ENCODE measurements around the gene TUBGCP5.

The TUBGCP5 gene

DNA sequence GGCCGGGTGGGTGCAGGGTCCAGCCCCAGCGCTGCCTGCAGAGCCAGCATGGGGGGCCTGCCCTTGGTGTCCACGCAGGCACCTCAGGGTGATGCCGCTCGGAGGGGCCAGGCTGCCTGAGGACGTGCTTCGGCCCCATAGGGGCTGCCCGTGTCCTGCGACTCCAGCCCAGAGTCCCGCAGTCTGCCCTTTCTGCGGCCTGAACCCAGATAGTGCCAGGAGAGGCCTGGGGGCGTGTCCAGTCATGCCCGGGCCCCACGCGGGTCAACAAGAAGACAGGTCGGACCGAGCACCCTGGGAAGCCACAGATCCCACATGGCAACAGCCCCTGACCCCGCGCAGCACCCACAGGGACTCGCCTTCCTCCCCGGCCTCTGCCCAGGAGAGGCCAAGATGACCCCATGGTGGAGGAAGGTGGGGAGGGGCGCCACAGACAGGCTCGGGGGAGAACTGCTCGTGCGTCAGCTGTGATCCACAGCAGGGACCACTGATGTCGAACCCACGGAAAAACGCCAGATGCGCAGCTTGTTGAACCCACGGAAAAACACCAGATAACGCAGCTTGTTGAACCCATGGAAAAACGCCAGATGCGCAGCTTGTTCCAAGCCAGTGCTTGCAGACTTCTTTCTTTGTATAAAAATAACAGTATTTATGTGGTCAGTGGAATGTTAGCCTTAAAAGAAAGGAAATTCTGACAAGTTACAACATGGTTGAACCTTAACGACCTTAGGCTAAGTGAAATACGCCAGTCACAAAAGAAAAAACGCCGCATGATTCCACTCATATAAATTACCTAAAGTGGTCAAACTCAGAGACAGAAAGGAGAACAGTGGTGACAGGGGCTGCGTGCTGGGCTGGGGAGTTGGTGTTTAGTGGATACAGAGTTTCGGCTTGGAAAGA lies 87.7 kb downstream of the TUBGCP5 start:
- DNase-seq = no peak

GRCh38 chr15:22951031-22951380 lies 88.4 kb downstream of the TUBGCP5 start:
- no peak for DNase-seq

DNA sequence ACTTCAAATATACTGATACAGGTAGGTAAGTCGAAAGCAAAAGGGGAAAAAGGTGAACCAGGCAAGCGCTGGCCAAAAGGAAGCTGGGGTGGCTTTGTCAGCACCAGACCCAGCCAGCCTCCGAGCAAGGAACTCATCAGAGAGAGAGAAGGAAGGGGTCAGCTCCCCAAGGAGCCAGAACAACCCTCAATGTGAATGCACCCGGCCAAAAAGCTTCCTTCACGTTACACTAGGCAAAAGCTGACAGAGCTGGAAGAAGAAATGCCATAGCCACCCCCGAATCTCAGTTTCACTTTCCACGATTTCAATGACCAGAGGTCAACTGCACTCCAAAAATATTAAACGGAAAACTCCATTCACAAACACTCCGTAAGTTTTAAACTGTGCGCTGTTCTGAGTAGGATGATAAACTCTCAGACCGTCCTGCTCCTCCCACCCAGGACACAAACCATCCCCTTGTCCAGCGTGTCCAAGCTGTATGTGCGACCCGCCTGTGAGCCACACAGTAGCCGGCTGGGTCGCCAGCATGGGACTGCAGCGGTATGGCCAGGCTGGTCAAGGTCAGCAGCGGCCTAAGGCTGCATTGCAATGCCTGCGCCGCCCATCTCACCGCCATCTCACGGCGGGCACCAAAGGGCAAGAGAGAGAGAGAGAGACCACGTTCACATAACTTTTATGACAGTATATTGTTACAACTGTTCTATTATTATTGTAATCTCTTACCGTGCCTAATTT lies 88.9 kb downstream of the TUBGCP5 start:
- DNase-seq = no peak

All from HCEC 1CT (cell line).